ENCODE measurements around the gene MCTP2. TPM values are rescaled to one million over a fixed set of nuclear protein-coding genes. Genes with fewer than 3 reads are reported as not detected.

Gene MCTP2
- total RNA-seq, 3 donors from 2014 or later, result 41.9 to 89.3 (median 83.7) TPM

- H3K9me3 ChIP-seq, result no peaks in the 10 kb centered on the region
- H3K4me1 ChIP-seq (ENCODE audit: low read depth), result no peaks in the 10 kb centered on the region
- no peaks in the 10 kb centered on the region for H3K36me3 ChIP-seq (ENCODE audit: low read depth)
- DNase-seq (no peak), ATAC-seq (peak; percentile 58)
- intact Hi-C loops (cut with DNase I, micrococcal nuclease), result no loop called here
- TF ChIP-seq, protein P1, sequence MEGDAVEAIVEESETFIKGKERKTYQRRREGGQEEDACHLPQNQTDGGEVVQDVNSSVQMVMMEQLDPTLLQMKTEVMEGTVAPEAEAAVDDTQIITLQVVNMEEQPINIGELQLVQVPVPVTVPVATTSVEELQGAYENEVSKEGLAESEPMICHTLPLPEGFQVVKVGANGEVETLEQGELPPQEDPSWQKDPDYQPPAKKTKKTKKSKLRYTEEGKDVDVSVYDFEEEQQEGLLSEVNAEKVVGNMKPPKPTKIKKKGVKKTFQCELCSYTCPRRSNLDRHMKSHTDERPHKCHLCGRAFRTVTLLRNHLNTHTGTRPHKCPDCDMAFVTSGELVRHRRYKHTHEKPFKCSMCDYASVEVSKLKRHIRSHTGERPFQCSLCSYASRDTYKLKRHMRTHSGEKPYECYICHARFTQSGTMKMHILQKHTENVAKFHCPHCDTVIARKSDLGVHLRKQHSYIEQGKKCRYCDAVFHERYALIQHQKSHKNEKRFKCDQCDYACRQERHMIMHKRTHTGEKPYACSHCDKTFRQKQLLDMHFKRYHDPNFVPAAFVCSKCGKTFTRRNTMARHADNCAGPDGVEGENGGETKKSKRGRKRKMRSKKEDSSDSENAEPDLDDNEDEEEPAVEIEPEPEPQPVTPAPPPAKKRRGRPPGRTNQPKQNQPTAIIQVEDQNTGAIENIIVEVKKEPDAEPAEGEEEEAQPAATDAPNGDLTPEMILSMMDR (IDR thresholded peaks at IDR 0.05), result no peak
- H3K4me3 ChIP-seq, result no peak overlapping the region
Observed at GRCh38 chr15:94400526-94401298, 169.4 kb downstream of the MCTP2 start.

GRCh38 chr15:94403331-94403730 lies 172.0 kb downstream of the MCTP2 start:
- Histone ChIP-seq H3K4me1 (ENCODE audit: low read depth) (no peaks in the 10 kb centered on the region), H3K4me3 (no peak overlapping the region), H3K36me3 (ENCODE audit: low read depth) (no peaks in the 10 kb centered on the region), H3K9me3 (no peaks in the 10 kb centered on the region)
- ATAC-seq (no peak), DNase-seq (no peak)
- intact Hi-C loops (cut with DNase I, micrococcal nuclease), result no loop called here
- TF ChIP-seq, protein P1 (IDR thresholded peaks at IDR 0.05), result no peak

DNA sequence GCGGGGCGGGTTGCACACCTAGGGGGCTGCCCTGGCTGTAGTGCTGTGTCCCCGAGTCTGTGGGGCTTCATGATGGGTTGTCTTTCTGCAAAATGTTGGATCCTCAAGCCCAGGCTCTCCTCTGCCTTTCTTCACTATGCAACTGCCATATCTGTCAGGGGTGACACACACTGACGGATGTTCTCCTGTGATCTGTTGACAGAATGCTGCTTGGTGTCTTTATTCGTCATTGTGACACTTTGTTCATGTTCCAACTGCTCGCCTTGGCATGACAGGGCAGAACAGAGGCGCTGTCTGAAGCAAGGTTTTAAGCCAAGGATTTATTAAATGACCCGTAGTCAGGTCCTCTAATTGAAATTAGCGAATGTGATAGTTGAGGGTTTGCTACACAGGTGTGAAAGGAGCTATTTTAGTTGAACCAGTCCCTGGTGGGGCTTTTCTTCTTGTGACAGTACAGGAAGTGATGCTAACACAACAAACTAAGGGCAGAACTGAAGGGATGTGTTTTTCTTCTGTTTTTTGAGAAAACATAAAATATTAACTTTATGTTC lies 173.4 kb downstream of the MCTP2 start:
- Histone ChIP-seq H3K9me3 (no peaks in the 10 kb centered on the region), H3K4me3 (no peak overlapping the region), H3K36me3 (ENCODE audit: low read depth) (no peaks in the 10 kb centered on the region), H3K4me1 (ENCODE audit: low read depth) (no peaks in the 10 kb centered on the region)
- DNase-seq (no peak), ATAC-seq (no peak)
- TF ChIP-seq, protein P1 (IDR thresholded peaks at IDR 0.05), result no peak
- intact Hi-C loops (cut with DNase I, micrococcal nuclease), result no loop called here

DNA sequence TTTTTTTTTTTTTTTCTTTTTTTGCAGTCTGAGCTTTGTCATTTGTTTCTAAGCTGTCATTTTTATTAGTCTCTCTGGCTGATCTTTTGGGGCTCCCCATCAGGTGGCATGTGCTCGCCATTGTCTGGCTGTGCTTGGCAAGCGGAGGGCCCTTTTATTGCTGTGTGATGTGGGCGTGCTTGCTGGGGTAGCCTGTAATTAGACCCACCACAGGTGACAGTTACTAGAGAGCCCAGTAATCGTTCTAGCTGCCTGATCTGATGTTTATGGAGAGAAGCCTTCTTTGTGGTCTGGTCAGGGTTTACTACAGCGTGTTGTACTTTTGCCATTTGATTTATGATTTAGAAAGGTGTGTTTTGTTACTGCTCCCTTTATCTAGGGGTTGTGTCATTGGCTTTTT lies 179.9 kb downstream of the MCTP2 start:
- ATAC-seq (no peak), DNase-seq (no peak)
- H3K4me3 ChIP-seq, result no peak overlapping the region
- H3K9me3 ChIP-seq, result no peaks in the 10 kb centered on the region
- TF ChIP-seq, protein P1 (IDR thresholded peaks at IDR 0.05), result no peak
- peaks cover 12% of the 10 kb centered on the region for H3K4me1 ChIP-seq (ENCODE audit: low read depth)
- intact Hi-C loops (cut with DNase I, micrococcal nuclease), result no loop called here
- H3K36me3 ChIP-seq (ENCODE audit: low read depth), result no peaks in the 10 kb centered on the region

GRCh38 chr15:94411846-94412245 lies 180.5 kb downstream of the MCTP2 start:
- DNase-seq, result no peak
- H3K4me1 ChIP-seq (ENCODE audit: low read depth), result peaks cover 12% of the 10 kb centered on the region
- no peaks in the 10 kb centered on the region for H3K9me3 ChIP-seq
- no peak for ATAC-seq
- H3K4me3 ChIP-seq, result no peak overlapping the region
- intact Hi-C loops (cut with DNase I, micrococcal nuclease), result no loop called here
- no peaks in the 10 kb centered on the region for H3K36me3 ChIP-seq (ENCODE audit: low read depth)
- TF ChIP-seq, protein P1 (IDR thresholded peaks at IDR 0.05), result no peak

All from mucosa of descending colon (tissue), 3 donors.